Endodermal cell (in vitro differentiated cells): Measurements from ENCODE around the gene UGT1A1. TPM values are rescaled to one million over a fixed set of nuclear protein-coding genes. Genes with fewer than 3 reads are reported as not detected.

ENCODE experiments used
- DNase-seq: peaks from one replicate; pipeline ENCODE4 v3.0.0-alpha.2; 2017
- H3K27ac ChIP-seq: 2 replicates; pipeline ENCODE4 v1.5.1; 2013; ENCODE audit warnings: mild to moderate bottlenecking, low read depth, low read length, moderate library complexity
- H3K27me3 ChIP-seq: 2 replicates; pipeline ENCODE4 v1.6.1; 2013; ENCODE audit warnings: mild to moderate bottlenecking, low read length, moderate library complexity; ENCODE audit not compliant: insufficient read depth, control insufficient read depth, poor library complexity, severe bottlenecking
- H3K36me3 ChIP-seq: 2 replicates; pipeline ENCODE4 v1.7.0; 2013; ENCODE audit warnings: mild to moderate bottlenecking, low read length, moderate library complexity; ENCODE audit not compliant: control insufficient read depth, insufficient read depth
- H3K4me1 ChIP-seq: one replicate; pipeline ENCODE4 v1.7.0; 2013; ENCODE audit warnings: low read length; ENCODE audit not compliant: control insufficient read depth, insufficient read depth
- H3K4me3 ChIP-seq: 2 replicates; pipeline ENCODE4 v1.5.1; 2013; ENCODE audit warnings: mild to moderate bottlenecking, low read length, moderate library complexity
- H3K9ac ChIP-seq: 2 replicates; pipeline ENCODE4 v1.6.1; 2013; ENCODE audit warnings: mild to moderate bottlenecking, low read length, moderate library complexity; ENCODE audit not compliant: poor library complexity, severe bottlenecking; ENCODE audit errors: extremely low read depth
- H3K9me3 ChIP-seq: 2 replicates; pipeline ENCODE4 v1.6.1; 2013; ENCODE audit warnings: mild to moderate bottlenecking, low read length, moderate library complexity; ENCODE audit not compliant: control insufficient read depth
- H3K27ac Mint-ChIP-seq: 2 replicates; pipeline ENCODE4 v1.8.0; 2020; ENCODE audit warnings: mixed read lengths
- H3K27me3 Mint-ChIP-seq: 2 replicates; pipeline ENCODE4 v1.8.0; 2021; ENCODE audit warnings: mild to moderate bottlenecking, mixed read lengths; ENCODE audit not compliant: insufficient read depth
- H3K36me3 Mint-ChIP-seq: 2 replicates; pipeline ENCODE4 v1.8.0; 2020; ENCODE audit warnings: low read depth, mixed read lengths
- H3K4me1 Mint-ChIP-seq: 2 replicates; pipeline ENCODE4 v1.8.0; 2020; ENCODE audit warnings: mixed read lengths
- H3K4me3 Mint-ChIP-seq: 2 replicates; pipeline ENCODE4 v1.8.0; 2020; ENCODE audit warnings: mild to moderate bottlenecking, moderate library complexity, mixed read lengths
- H3K9me3 Mint-ChIP-seq: 2 replicates; pipeline ENCODE4 v1.8.0; 2020; ENCODE audit warnings: mild to moderate bottlenecking, mixed read lengths
- WGBS, 2 experiments: methylation state at CpG; one replicate each; pipeline versions ENCODE4 v1.1.5 to v1.1.7; 2013; ENCODE audit warnings: missing lambda C conversion rate in 2 of 2, mixed read lengths in 1 of 2; ENCODE audit not compliant: insufficient coverage in 1 of 2, insufficient read length in 1 of 2; 5-methylcytosine and 5-hydroxymethylcytosine counted together
- total RNA-seq, 2 donors: library from RNA; stranded (reverse); fragmentation: NEBNext Ultra II Directional in 1 of 2; extraction: Animal tissue kit (Norgen Biotek cat#: 25700) in 1 of 2; gene quantifications; 2 replicates in 1 of 2; 3 replicates in 1 of 2; pipeline ENCODE4 v1.2.1, GENCODE V29; 2021
- TF ChIP-seq, protein P1 (sequence below): fragments of 200-600 bp; sonication (generic); conservative IDR thresholded peaks from 2 replicates; pipeline ENCODE4 v1.5.0; 2021; ENCODE audit warnings: antibody characterized with exemption, mild to moderate bottlenecking

UGT1A1 gene
- total RNA-seq, 2 donors from 2014 or later: not detected

DNA sequence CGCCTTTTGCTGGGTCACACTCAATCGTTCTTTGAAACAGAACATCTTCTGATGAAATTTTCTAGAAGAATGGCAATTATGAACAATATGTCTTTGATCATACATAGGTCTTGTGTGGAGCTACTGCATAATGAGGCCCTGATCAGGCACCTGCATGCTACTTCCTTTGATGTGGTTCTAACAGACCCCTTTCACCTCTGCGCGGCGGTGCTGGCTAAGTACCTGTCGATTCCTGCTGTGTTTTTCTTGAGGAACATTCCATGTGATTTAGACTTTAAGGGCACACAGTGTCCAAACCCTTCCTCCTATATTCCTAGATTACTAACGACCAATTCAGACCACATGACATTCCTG, 46.8 kb upstream of the UGT1A1 start:
- TF ChIP-seq, protein P1, sequence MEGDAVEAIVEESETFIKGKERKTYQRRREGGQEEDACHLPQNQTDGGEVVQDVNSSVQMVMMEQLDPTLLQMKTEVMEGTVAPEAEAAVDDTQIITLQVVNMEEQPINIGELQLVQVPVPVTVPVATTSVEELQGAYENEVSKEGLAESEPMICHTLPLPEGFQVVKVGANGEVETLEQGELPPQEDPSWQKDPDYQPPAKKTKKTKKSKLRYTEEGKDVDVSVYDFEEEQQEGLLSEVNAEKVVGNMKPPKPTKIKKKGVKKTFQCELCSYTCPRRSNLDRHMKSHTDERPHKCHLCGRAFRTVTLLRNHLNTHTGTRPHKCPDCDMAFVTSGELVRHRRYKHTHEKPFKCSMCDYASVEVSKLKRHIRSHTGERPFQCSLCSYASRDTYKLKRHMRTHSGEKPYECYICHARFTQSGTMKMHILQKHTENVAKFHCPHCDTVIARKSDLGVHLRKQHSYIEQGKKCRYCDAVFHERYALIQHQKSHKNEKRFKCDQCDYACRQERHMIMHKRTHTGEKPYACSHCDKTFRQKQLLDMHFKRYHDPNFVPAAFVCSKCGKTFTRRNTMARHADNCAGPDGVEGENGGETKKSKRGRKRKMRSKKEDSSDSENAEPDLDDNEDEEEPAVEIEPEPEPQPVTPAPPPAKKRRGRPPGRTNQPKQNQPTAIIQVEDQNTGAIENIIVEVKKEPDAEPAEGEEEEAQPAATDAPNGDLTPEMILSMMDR: no peak
- Mint-ChIP-seq H3K36me3 (no peaks in the 10 kb centered on the region), H3K4me3 (no peak overlapping the region), H3K27me3 (peaks cover 17% of the 10 kb centered on the region), H3K4me1 (peaks cover 5% of the 10 kb centered on the region), H3K9me3 (no peaks in the 10 kb centered on the region), H3K27ac (no peak overlapping the region)
- DNase-seq: no peak
- no peak overlapping the region for H3K9ac ChIP-seq
- H3K36me3 ChIP-seq: no peaks in the 10 kb centered on the region
- 89 to 100% methylated on average over 6 to 7 of the region's 7 CpGs for WGBS, 2 experiments
- H3K4me3 ChIP-seq: no peak overlapping the region
- H3K9me3 ChIP-seq: no peaks in the 10 kb centered on the region
- no peak overlapping the region for H3K27ac ChIP-seq
- no peaks in the 10 kb centered on the region for H3K4me1 ChIP-seq
- no peaks in the 10 kb centered on the region for H3K27me3 ChIP-seq

DNA sequence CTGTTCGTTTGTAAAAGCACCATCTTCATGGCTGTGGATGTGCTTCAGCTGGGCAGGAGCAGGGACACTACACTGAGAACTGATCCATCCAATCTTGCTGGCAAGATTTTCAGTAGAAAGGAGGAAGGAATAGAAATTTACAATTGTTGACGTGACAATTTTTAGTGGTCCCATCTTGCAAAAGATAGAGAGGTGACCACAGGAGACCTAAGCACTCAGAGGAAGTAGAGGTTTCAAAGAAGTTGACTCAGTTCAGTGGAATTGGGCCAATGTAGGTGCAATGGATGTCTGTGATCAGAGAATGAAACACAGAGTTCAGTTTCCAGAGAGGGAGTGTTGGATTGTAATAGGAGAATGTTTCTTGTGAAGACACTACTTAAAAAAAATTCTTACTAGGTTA, 45.9 kb upstream of the UGT1A1 start:
- Mint-ChIP-seq H3K4me3 (no peak overlapping the region), H3K36me3 (no peaks in the 10 kb centered on the region), H3K4me1 (peaks cover 5% of the 10 kb centered on the region), H3K9me3 (no peaks in the 10 kb centered on the region), H3K27ac (no peak overlapping the region), H3K27me3 (peaks cover 17% of the 10 kb centered on the region)
- H3K4me1 ChIP-seq: no peaks in the 10 kb centered on the region
- H3K9ac ChIP-seq: no peak overlapping the region
- no peak for DNase-seq
- TF ChIP-seq, protein P1: no peak
- no peak overlapping the region for H3K4me3 ChIP-seq
- H3K36me3 ChIP-seq: no peaks in the 10 kb centered on the region
- H3K27ac ChIP-seq: no peak overlapping the region
- H3K27me3 ChIP-seq: no peaks in the 10 kb centered on the region
- WGBS, 2 experiments: 91 to 100% methylated on average over 2 of the region's 2 CpGs
- H3K9me3 ChIP-seq: no peaks in the 10 kb centered on the region

DNA sequence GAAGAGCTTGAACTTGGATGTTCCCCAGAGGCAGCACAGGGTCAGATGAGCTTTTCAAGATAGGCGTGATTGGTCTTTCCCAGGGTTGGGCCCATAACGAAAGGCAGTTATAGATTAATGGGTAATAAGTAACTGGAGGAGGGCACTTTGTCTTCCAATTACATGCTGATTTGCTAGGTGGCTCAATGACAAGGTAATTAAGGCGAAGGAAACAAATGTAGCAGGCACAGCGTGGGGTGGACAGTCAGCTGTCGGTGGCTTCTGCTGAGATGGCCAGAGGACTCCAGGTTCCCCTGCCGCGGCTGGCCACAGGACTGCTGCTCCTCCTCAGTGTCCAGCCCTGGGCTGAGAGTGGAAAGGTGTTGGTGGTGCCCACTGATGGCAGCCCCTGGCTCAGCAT, 41.5 kb upstream of the UGT1A1 start, which contains the start of gene UGT1A4:
TSS of gene UGT1A4 (plus strand) at position 185 of the 400 bp plus-strand sequence. CDS start at position 270, 85 bp downstream.
- H3K9me3 Mint-ChIP-seq: peaks cover 28% of the 10 kb centered on the region
- H3K27ac ChIP-seq: no peak within 1 kb of the TSS
- H3K27ac Mint-ChIP-seq: no peak within 1 kb of the TSS
- no peaks in the 10 kb centered on the region for H3K4me1 ChIP-seq
- 93 to 100% methylated on average over 3 to 7 of the region's 7 CpGs for WGBS, 2 experiments
- no peaks in the 10 kb centered on the region for H3K36me3 ChIP-seq
- no peaks in the 10 kb centered on the region for H3K27me3 ChIP-seq
- no peak within 1 kb of the TSS for H3K4me3 Mint-ChIP-seq
- H3K27me3 Mint-ChIP-seq: peaks cover 25% of the 10 kb centered on the region
- TF ChIP-seq, protein P1: no peak
- DNase-seq: no peak
- no peak within 1 kb of the TSS for H3K4me3 ChIP-seq
- no peaks in the 10 kb centered on the region for H3K36me3 Mint-ChIP-seq
- peaks cover 17% of the 10 kb centered on the region for H3K9me3 ChIP-seq
- no peak within 1 kb of the TSS for H3K9ac ChIP-seq
- H3K4me1 Mint-ChIP-seq: no peaks in the 10 kb centered on the region
